Duodenal mucosa (tissue), 2 donors: Measurements from ENCODE around the gene ISX.
A peak's percentile ranks its signal among the peaks of the same experiment; 100 is the strongest.

Experiments used
- H3K27ac ChIP-seq: one replicate; pipeline ENCODE4 v1.7.0; 2013; ENCODE audit warnings: low read depth, low read length
- H3K27me3 ChIP-seq, 2 donors: one replicate each; pipeline ENCODE4 v1.7.0; 2013; ENCODE audit warnings: low read length in 2 of 2, control low read depth in 1 of 2; ENCODE audit not compliant: insufficient read depth in 2 of 2, control insufficient read depth in 1 of 2
- H3K36me3 ChIP-seq, 2 donors: one replicate each; pipeline ENCODE4 v1.7.0; 2013; ENCODE audit warnings: low read length in 2 of 2, control low read depth in 1 of 2; ENCODE audit not compliant: insufficient read depth in 2 of 2, control insufficient read depth in 1 of 2
- H3K4me1 ChIP-seq, 2 donors: one replicate each; pipeline ENCODE4 v1.7.0; 2013; ENCODE audit warnings: low read length in 2 of 2, control low read depth in 1 of 2; ENCODE audit not compliant: insufficient read depth in 2 of 2, control insufficient read depth in 1 of 2
- H3K4me3 ChIP-seq, 2 donors: one replicate each; pipeline ENCODE4 v1.7.0; 2013; ENCODE audit warnings: low read length in 2 of 2, low read depth in 1 of 2
- H3K9ac ChIP-seq, 2 donors: one replicate each; pipeline ENCODE4 v1.7.0; 2013; ENCODE audit warnings: low read length in 2 of 2, low read depth in 1 of 2
- H3K9me3 ChIP-seq, 2 donors: one replicate each; pipeline ENCODE4 v1.7.0; 2013; ENCODE audit warnings: low read length in 2 of 2, control low read depth in 1 of 2; ENCODE audit not compliant: control insufficient read depth in 1 of 2

The ISX gene

GRCh38 chr22:35069541-35069940, 3.6 kb downstream of the ISX start:
- no peaks in the 10 kb centered on the region for H3K9me3 ChIP-seq
- H3K36me3 ChIP-seq = peaks cover 5 to 18% of the 10 kb centered on the region in 2 donors
- H3K27me3 ChIP-seq = no peaks in the 10 kb centered on the region
- H3K4me1 ChIP-seq = peaks cover 22 to 34% of the 10 kb centered on the region in 2 donors
- H3K27ac ChIP-seq = no peak overlapping the region
- H3K9ac ChIP-seq = peak overlapping the region; percentile 88 to 97
- peak overlapping the region; percentile 65 to 90 for H3K4me3 ChIP-seq

GRCh38 chr22:35070451-35071093, 4.6 kb downstream of the ISX start:
- Histone ChIP-seq H3K9me3 (no peaks in the 10 kb centered on the region), H3K4me1 (peaks cover 14 to 23% of the 10 kb centered on the region in 2 donors), H3K4me3 (peak overlapping the region; percentile 65 to 90), H3K27ac (no peak overlapping the region), H3K36me3 (peaks cover 5 to 22% of the 10 kb centered on the region in 2 donors), H3K27me3 (no peaks in the 10 kb centered on the region), H3K9ac (peak overlapping the region in 1 of 2 donors; percentile 88)

DNA sequence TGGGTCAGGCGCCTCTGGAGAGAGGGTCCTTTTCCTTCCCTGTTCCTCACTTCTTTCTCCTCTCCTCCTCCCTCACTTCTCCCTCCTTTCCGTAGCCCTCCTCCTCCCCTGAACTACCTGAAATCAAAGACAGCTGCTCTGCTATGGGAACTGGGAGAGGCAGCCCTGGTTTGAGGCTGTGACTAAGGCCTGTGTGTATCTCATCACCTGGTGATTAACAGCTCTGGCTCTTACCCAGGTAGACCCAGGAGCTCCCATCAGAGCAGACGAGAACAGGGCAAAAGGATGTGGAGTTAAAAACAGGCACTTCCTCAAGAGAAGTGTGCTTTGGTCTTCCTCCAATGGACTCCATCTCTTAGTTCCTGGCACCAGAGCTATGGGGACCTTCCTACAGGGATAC, 5.8 kb downstream of the ISX start:
- peak overlapping the region; percentile 65 to 90 for H3K4me3 ChIP-seq
- no peaks in the 10 kb centered on the region for H3K9me3 ChIP-seq
- H3K27me3 ChIP-seq = no peaks in the 10 kb centered on the region
- peaks cover 5 to 25% of the 10 kb centered on the region in 2 donors for H3K36me3 ChIP-seq
- H3K4me1 ChIP-seq = peaks cover 12 to 26% of the 10 kb centered on the region in 2 donors
- no peak overlapping the region for H3K27ac ChIP-seq
- H3K9ac ChIP-seq = peak overlapping the region; percentile 28 to 44

DNA sequence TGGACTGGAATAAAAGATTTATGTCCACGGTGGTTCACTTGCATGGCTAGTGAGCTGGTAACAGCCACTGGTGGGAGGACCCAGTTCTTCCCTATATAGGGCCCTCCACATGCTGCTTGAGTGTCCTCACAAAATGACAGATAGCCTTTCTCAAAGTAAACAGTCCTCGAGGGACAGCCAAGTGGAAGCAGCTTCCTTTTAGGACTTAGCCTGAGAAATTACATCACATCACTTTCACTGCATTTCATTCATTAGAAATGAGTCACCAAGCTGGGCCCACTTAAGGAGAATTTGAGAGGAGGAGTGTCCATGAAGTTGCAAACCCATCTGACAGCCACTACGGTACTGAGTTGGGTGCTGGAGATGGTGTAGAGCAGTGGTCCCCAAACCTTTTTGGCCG, 7.0 kb downstream of the ISX start:
- peak overlapping the region in 1 of 2 donors; percentile 24 for H3K4me3 ChIP-seq
- peaks cover 9 to 25% of the 10 kb centered on the region in 2 donors for H3K36me3 ChIP-seq
- no peaks in the 10 kb centered on the region for H3K27me3 ChIP-seq
- H3K9ac ChIP-seq = no peak overlapping the region
- H3K9me3 ChIP-seq = no peaks in the 10 kb centered on the region
- H3K27ac ChIP-seq = no peak overlapping the region
- peaks cover 20 to 32% of the 10 kb centered on the region in 2 donors for H3K4me1 ChIP-seq

GRCh38 chr22:35074583-35074982, 8.6 kb downstream of the ISX start:
- peaks cover 7 to 38% of the 10 kb centered on the region in 2 donors for H3K36me3 ChIP-seq
- no peak overlapping the region for H3K27ac ChIP-seq
- no peak overlapping the region for H3K9ac ChIP-seq
- no peaks in the 10 kb centered on the region for H3K27me3 ChIP-seq
- H3K4me1 ChIP-seq = peaks cover 20 to 32% of the 10 kb centered on the region in 2 donors
- no peaks in the 10 kb centered on the region for H3K9me3 ChIP-seq
- no peak overlapping the region for H3K4me3 ChIP-seq

GRCh38 chr22:35076630-35077029, 10.7 kb downstream of the ISX start:
- Histone ChIP-seq H3K36me3 (peaks cover 12 to 52% of the 10 kb centered on the region in 2 donors), H3K4me1 (peaks cover 12 to 26% of the 10 kb centered on the region in 2 donors), H3K9ac (no peak overlapping the region), H3K9me3 (no peaks in the 10 kb centered on the region), H3K27me3 (no peaks in the 10 kb centered on the region), H3K4me3 (no peak overlapping the region), H3K27ac (no peak overlapping the region)

- Histone ChIP-seq H3K9me3 (no peaks in the 10 kb centered on the region), H3K27me3 (no peaks in the 10 kb centered on the region), H3K27ac (no peak overlapping the region), H3K4me3 (no peak overlapping the region), H3K9ac (no peak overlapping the region), H3K4me1 (no peaks in the 10 kb centered on the region), H3K36me3 (peaks cover 60 to 75% of the 10 kb centered on the region in 2 donors)
Measured at GRCh38 chr22:35085621-35086020, 19.7 kb downstream of the ISX start.

- Histone ChIP-seq H3K36me3 (peaks cover 40 to 41% of the 10 kb centered on the region in 2 donors), H3K27me3 (no peaks in the 10 kb centered on the region), H3K9me3 (no peaks in the 10 kb centered on the region), H3K9ac (no peak overlapping the region), H3K4me3 (no peak overlapping the region), H3K4me1 (peaks cover 0 to 3% of the 10 kb centered on the region in 2 donors), H3K27ac (no peak overlapping the region)
Measured at GRCh38 chr22:35089139-35089538, 23.2 kb downstream of the ISX start.

DNA sequence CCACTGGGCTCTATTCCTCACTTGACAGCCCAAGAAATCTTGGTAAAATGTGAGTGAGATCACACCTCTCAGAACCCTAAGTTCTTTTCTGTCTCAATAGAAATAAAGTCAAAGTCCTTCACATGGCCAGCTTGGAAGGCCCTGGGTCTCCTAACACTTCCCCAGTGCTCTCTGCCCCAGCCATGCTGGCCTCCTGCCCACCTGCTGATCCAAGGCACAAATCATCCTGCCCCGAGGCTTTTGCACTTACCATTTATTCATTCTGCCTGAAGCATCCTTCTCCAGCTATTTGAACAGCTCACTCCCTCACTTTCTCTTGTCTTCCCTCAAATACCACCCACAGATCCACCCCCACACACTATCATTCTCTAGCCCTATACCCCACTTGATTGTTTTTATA, 26.4 kb downstream of the ISX start:
- H3K9me3 ChIP-seq = no peaks in the 10 kb centered on the region
- H3K4me1 ChIP-seq = peaks cover 3 to 10% of the 10 kb centered on the region in 2 donors
- no peaks in the 10 kb centered on the region for H3K27me3 ChIP-seq
- H3K4me3 ChIP-seq = no peak overlapping the region
- no peak overlapping the region for H3K9ac ChIP-seq
- no peak overlapping the region for H3K27ac ChIP-seq
- H3K36me3 ChIP-seq = peaks cover 8 to 9% of the 10 kb centered on the region in 2 donors

- Histone ChIP-seq H3K36me3 (no peaks in the 10 kb centered on the region), H3K4me3 (no peak overlapping the region), H3K9me3 (no peaks in the 10 kb centered on the region), H3K4me1 (peaks cover 14 to 25% of the 10 kb centered on the region in 2 donors), H3K27me3 (no peaks in the 10 kb centered on the region), H3K9ac (no peak overlapping the region), H3K27ac (no peak overlapping the region)
Measured at GRCh38 chr22:35098921-35099320, 33.0 kb downstream of the ISX start.
